H1 (cell line): ENCODE measurements around the gene DPYSL4.

Experiments
- BCL11A ChIP-seq, 2 experiments: IDR thresholded peaks; one replicate each; pipeline ENCODE4 v1.6.1; 2011; ENCODE audit warnings: low read depth in 2 of 2, low read length in 2 of 2, mild to moderate bottlenecking in 2 of 2
- CBX5 ChIP-seq: fragments of 300-800, 300-1000 bp; sonication (generic); IDR thresholded peaks from 2 replicates; pipeline ENCODE4 v1.7.1; 2016; ENCODE audit warnings: antibody characterized with exemption, low read length, low read depth
- CHD2 ChIP-seq: IDR thresholded peaks from 2 replicates; pipeline ENCODE4 v1.6.1; 2012; ENCODE audit warnings: low read length, improper control_type of control experiment
- CTCF ChIP-seq, 3 experiments: IDR thresholded peaks; 1 replicate in 2 of 3; 2 replicates in 1 of 3; pipeline versions ENCODE4 v1.5.1 to v1.6.1; 2011; ENCODE audit warnings: low read length in 3 of 3, mild to moderate bottlenecking in 3 of 3, inconsistent platforms in 2 of 3, low read depth in 1 of 3, moderate library complexity in 1 of 3; ENCODE audit not compliant: insufficient read depth in 1 of 3; ENCODE audit errors: control extremely low read depth in 1 of 3
- EP300 ChIP-seq, 2 experiments: IDR thresholded peaks; 1 replicate in 1 of 2; 2 replicates in 1 of 2; pipeline ENCODE4 v1.6.1; 2011 to 2012; ENCODE audit warnings: low read depth in 2 of 2, low read length in 2 of 2, mild to moderate bottlenecking in 2 of 2, borderline replicate concordance in 1 of 2, inconsistent platforms in 1 of 2, moderate library complexity in 1 of 2
- EZH2 ChIP-seq: fragments of 200-600 bp; sonication (generic); IDR thresholded peaks from 2 replicates; pipeline ENCODE4 v1.7.1; 2012; ENCODE audit warnings: low read depth, mild to moderate bottlenecking, moderate library complexity, low read length, inconsistent platforms; ENCODE audit not compliant: severe bottlenecking
- GABPA ChIP-seq: IDR thresholded peaks from 2 replicates; pipeline ENCODE4 v1.6.1; 2011; ENCODE audit warnings: mild to moderate bottlenecking, low read length, moderate library complexity, borderline replicate concordance; ENCODE audit not compliant: insufficient read depth
- JUND ChIP-seq: IDR thresholded peaks from 2 replicates; pipeline ENCODE4 v1.6.1; 2011; ENCODE audit warnings: mild to moderate bottlenecking, improper control_type of control experiment, low read length
- POLR2A ChIP-seq, 2 experiments: IDR thresholded peaks; 1 replicate in 1 of 2; 2 replicates in 1 of 2; pipeline ENCODE4 v1.6.1; 2011; ENCODE audit warnings: low read depth in 2 of 2, low read length in 2 of 2, mild to moderate bottlenecking in 2 of 2; ENCODE audit errors: control extremely low read depth in 1 of 2
- POLR2AphosphoS5 ChIP-seq: IDR thresholded peaks from 2 replicates; pipeline ENCODE4 v1.6.1; 2011; ENCODE audit warnings: low read depth, low read length
- RAD21 ChIP-seq, 2 experiments: IDR thresholded peaks in 1 of 2; conservative IDR thresholded peaks in 1 of 2; 2 replicates each; pipeline ENCODE4 v1.6.1; 2011; ENCODE audit warnings: low read depth in 2 of 2, low read length in 2 of 2, improper control_type of control experiment in 1 of 2, inconsistent platforms in 1 of 2, mild to moderate bottlenecking in 1 of 2, moderate library complexity in 1 of 2
- TF ChIP-seq, protein P1 (sequence below): IDR thresholded peaks from 2 replicates; pipeline ENCODE4 v1.6.1; 2012; ENCODE audit warnings: low read length, inconsistent platforms

- TF ChIP-seq EP300 (IDR thresholded peaks at IDR 0.05; ENCODE audit: borderline replicate concordance in 1 of 2, low read depth in 2 of 2, low read length in 2 of 2) (no peak), CTCF (IDR thresholded peaks at IDR 0.05; ENCODE audit: control extremely low read depth in 1 of 3, insufficient read depth in 1 of 3, low read depth in 1 of 3, low read length in 3 of 3) (no peak), EZH2 (no peak), POLR2A (IDR thresholded peaks at IDR 0.05; ENCODE audit: control extremely low read depth in 1 of 2, low read depth in 2 of 2, low read length in 2 of 2) (no peak), POLR2AphosphoS5 (no peak), CBX5 (no peak), CHD2 (no peak), BCL11A (IDR thresholded peaks at IDR 0.05; ENCODE audit: low read depth in 2 of 2, low read length in 2 of 2) (no peak), JUND (no peak), GABPA (no peak), RAD21 (IDR thresholded peaks at IDR 0.05 in 1 of 2, conservative IDR thresholded peaks at IDR 0.05 in 1 of 2; ENCODE audit: low read depth in 2 of 2, low read length in 2 of 2) (no peak)
- TF ChIP-seq, protein P1, sequence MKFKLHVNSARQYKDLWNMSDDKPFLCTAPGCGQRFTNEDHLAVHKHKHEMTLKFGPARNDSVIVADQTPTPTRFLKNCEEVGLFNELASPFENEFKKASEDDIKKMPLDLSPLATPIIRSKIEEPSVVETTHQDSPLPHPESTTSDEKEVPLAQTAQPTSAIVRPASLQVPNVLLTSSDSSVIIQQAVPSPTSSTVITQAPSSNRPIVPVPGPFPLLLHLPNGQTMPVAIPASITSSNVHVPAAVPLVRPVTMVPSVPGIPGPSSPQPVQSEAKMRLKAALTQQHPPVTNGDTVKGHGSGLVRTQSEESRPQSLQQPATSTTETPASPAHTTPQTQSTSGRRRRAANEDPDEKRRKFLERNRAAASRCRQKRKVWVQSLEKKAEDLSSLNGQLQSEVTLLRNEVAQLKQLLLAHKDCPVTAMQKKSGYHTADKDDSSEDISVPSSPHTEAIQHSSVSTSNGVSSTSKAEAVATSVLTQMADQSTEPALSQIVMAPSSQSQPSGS, result no peak
Measured at GRCh38 chr10:132250481-132251475, 64.0 kb downstream of the DPYSL4 start.
